GM18498 (cell line): ENCODE data around the gene LY86.
A peak's percentile ranks its signal among the peaks of the same experiment; 100 is the strongest.
"Not testable (repeated sequence)": the region's sequence is repeated elsewhere in the genome, so short reads cannot be mapped to it uniquely, and the experiment has no call there.

ENCODE experiments used
- ATAC-seq: cut with Tn5 transposase; IDR thresholded peaks from one replicate; pipeline ENCODE4 v1.9.1; 2021; ENCODE audit warnings: mild to moderate bottlenecking, moderate library complexity; ENCODE audit not compliant: unreplicated experiment

Gene LY86

DNA sequence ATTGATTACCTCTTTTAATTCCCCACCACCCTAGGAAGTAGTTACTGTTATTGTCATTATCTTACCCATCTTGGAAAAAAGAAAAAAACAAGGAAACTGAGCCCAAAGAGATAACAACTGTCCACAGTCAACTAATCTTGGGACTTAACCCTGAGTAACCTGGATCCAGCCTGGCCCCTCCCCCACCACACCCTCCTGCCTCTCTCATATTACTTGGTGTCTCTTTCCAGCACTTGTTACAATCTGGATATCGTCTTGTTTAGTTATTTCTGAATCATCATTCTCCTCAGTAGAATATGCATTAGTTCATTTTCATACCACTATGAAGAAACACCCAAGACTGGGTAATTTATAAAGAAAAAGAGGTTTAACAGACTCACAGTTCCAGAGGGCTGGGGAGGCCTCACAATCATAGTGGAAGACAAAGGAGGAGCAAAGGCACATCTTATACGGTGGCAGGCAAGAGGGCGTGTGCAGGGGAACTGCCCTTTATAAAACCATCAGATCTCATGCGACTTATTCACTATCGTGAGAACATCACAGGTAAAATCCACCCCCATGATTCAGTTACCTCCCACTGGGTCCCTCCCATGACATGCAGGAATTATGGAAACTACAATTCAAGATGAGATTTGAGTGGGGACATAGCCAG lies 60.3 kb downstream of the LY86 start:
- no peak for ATAC-seq

- ATAC-seq: no peak
Measured at GRCh38 chr6:6649824-6650349, 61.4 kb downstream of the LY86 start.

GRCh38 chr6:6650839-6651238 lies 62.3 kb downstream of the LY86 start:
- ATAC-seq: no peak

- no peak for ATAC-seq
Measured at GRCh38 chr6:6651335-6651734, 62.8 kb downstream of the LY86 start.

DNA sequence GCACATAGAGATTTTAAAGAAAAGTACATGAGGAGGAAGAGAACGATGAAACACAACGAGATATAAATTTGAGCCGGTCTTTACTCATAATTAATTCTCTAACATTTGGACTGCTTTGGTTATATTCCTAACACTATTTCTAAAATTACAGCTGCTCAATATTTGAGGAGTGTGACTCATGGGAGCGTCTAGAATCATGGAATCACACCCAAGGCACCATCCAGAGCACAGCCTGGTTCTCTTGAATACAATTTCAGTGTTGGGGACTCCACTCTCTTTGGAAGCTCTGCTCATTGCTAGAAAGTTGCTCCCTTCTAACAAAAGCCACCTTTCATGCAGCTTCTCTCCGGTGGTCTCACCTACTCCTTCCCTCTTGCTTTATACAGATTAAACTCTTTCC lies 64.4 kb downstream of the LY86 start:
- no peak for ATAC-seq

DNA sequence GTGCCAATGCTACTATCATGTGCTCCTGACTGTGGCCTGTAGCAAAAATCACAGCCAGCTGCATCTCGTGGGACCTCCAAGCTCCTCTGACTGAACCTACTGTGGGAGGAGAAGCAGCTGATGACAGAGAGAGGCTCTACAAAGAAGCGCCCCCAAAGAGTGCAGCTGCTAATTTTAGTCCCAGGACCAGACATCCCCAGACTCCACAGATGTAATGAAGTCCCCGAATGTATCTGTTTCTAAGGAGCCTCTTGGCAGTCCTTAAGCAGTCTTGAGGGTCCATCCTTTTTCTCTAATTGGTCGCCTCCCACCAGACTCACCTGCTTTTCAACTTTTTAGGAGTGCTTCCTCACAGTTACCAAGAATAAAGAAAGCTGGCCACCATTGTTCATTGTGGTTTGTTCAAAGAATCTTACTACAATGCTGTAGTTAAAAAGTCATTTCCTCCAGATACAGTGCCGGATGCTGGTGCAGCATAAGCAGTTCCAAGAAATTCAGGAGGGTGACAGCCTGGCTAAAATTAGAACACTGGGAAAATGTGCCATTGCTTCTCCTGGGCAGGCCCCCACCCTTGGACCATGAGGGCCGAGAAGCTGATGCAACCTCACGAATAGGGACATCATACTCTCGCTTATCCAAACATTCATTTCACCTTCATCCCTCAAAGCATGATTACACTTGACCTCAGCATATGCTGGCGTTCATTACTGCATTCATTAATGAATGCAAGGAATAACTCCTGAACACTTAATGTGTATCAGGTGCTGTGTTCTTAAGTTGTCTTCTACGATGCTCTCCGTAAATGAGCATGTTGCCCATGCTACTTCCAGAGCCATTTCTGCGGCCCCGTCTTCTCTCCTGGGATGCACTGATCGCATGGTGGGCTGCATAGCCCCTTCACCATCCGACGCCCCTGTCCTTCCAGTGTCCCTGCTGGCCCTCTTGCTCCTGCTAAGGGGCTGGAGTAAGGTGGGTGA lies 66.4 kb downstream of the LY86 start:
- no peak for ATAC-seq

DNA sequence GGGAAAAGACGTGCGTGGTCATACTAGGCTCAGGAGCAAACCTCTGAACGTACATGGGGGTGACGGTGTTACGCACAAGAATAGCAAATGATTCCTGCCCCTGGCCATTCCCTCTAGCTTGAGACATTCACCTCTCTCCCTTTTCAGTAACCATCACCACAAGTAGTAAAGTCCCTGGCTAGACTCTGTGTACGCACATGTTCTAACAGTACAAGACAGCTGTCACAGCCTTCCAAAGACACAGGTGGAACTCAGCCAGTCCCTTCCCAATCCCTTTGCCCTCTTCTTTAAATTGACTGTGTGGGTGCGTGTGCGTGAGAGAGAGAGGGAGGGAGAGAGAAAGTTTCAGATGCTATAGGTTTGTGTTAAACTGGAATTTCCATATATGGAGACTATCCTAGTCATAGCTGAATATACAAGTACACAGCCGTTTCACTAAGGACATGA lies 67.3 kb downstream of the LY86 start:
- ATAC-seq: no peak

- no peak for ATAC-seq
Measured at GRCh38 chr6:6656287-6656686, 67.8 kb downstream of the LY86 start.

- no peak for ATAC-seq
Measured at GRCh38 chr6:6657085-6657819, 68.7 kb downstream of the LY86 start.

DNA sequence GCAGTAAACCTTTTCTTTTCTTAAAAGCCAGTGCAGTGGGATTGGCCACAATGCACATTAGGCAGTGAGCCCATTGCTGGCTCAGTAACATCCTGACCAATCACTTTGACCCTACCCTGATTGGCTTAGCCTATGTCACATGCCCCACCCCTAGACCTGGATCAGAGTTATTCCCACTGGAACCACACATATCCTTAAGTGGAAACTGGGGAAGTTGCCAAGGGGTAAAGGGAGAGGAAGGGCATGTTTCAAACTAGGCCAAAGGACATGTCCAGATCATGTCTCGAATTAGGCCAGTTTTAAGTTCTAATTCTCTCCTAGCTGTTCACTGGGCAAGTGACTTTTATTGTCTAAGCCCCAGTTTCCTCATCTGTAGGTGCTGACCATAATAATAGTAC lies 69.3 kb downstream of the LY86 start:
- ATAC-seq: no peak

- peak; percentile 76 for ATAC-seq
Measured at GRCh38 chr6:6659600-6660327, 71.2 kb downstream of the LY86 start.

DNA sequence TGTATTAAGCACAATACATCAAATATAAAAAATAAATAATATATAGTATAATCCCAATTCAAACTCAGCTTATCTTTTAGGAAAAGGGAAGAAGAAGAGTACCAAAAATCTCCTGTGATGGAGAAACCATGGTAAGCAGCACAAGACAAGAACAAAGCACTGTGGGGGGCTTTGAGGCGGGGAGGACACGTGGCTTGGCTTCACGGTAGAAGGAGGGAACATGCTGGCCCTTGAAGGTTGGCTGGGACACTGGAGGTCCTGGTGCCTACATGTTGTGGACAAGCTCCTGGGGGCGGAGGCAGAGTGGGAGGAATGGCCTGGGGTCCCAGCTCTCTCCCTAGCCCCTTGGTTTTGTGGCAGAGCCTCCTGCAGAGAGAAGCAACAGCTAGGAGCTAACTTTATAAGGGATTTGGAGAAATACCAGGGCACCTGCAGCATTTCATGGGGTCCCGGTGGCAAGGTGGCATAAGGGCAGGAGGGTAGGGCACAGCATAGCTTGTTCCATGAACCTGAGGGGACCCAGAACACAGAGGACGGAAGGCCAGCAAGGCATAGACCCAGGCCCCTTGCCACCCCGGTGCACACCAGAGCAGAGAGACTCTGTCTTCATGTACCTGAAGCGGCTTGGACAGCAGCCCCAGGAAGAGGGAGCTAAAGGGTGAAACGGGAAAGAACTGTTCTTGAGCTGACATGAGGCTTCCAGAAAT lies 72.0 kb downstream of the LY86 start:
- no peak for ATAC-seq

GRCh38 chr6:6661191-6661590 lies 72.7 kb downstream of the LY86 start:
- ATAC-seq: no peak

DNA sequence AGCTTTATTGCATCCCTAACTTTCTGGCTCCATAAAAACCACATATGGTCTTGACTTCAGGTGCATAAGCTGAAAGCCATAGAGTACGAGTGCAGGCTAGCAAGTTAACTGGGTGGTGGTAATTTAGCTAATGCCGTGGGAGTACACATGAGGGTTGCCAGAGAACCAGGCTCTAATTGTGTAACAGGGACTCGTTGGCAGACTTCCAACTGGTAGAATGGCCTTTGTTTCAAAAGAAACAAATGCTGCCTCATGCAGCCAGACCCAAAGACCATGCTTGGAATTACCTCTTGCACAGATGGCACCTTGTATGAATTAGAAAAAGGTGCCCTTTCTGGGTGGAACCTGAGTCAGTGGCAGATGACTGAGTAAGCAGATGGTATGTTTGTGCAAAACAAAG lies 73.2 kb downstream of the LY86 start:
- ATAC-seq: no peak

- ATAC-seq: no peak
Measured at GRCh38 chr6:6663421-6664135, 75.1 kb downstream of the LY86 start.

DNA sequence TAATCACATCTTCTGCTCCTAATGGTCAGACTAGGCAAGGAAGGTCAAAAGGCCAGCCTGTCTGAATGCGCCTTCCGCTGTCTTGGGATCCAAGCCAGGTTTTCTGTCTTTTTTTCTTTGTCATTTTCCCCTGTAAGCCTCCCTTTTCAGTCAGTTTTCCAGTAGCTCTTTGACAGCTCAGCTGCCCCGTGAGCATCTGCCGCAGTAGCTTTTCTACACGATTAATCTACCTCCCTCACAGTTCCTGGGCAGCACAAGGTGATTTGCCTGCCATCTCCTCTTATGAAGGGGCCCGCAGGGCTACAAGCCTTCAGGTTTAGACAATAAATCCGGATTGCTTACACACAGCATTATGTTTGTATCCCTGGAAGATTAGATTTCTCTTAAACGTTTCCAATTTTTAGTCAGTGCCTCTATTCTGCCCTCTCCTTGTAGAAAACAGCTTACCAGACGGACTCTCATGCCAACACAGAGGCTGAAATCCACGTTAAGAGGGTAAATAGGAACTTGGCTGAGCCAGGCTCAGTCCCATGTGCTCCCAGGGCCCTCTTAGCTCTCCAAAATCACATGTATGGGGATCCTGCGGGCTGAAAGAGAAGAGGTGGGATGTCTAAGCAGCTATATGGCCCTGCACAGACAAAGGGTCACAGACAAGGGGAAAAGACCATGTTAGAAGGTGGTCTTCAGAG lies 77.2 kb downstream of the LY86 start:
- ATAC-seq: no peak

DNA sequence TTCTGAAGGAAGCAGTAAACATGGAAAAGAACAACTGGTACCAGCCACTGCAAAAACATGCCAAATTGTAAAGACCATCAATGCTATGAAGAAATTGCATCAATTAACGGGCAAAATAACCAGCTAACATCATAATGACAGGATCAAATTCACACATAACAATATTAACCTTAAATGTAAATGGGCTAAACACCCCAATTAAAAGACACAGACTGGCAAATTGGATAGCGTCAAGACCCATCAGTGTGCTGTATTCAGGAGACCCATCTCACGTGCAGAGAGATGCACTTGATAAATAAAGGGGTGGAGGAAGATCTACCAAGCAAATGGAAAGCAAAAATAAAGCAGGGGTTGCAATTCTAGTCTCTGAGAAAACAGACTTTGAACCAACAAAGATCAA lies 81.6 kb downstream of the LY86 start:
- not testable (repeated sequence) for ATAC-seq

GRCh38 chr6:6674872-6675271 lies 86.4 kb downstream of the LY86 start:
- ATAC-seq: no peak
